Measurements from ENCODE around the gene MMAB. TPM values are rescaled to one million over a fixed set of nuclear protein-coding genes. Genes with fewer than 3 reads are reported as not detected.

Gene MMAB
- total and polyA plus RNA-seq, 2 donors = 28.7 to 30.7 TPM

GRCh38 chr12:109560867-109561710 is 12.2 kb downstream of the MMAB start:
- Histone ChIP-seq H3K36me3 (ENCODE audit: control insufficient read depth in 2 of 2, insufficient read depth in 2 of 2, low read length in 1 of 2) (peaks cover 7 to 18% of the 10 kb centered on the region in 2 donors), H3K4me3 (ENCODE audit: low read length in 2 of 2) (no peak overlapping the region), H3K27ac (ENCODE audit: low read depth in 1 of 2, low read length in 1 of 2) (no peak overlapping the region), H3K9me3 (ENCODE audit: control insufficient read depth in 2 of 2, insufficient read depth in 1 of 2, low read length in 1 of 2) (peaks cover 0 to 4% of the 10 kb centered on the region in 2 donors), H3K27me3 (ENCODE audit: control insufficient read depth in 2 of 2, insufficient read depth in 1 of 2, low read length in 1 of 2) (no peaks in the 10 kb centered on the region), H3K4me1 (ENCODE audit: control insufficient read depth in 2 of 2, insufficient read depth in 2 of 2, low read length in 2 of 2) (no peaks in the 10 kb centered on the region)
- WGBS = 90% methylated on average over 30 of the region's 30 CpGs
- DNase-seq (ENCODE audit: low read depth in 6 of 9, low spot score in 9 of 9) = no peak

GRCh38 chr12:109559601-109560000 is 13.7 kb downstream of the MMAB start:
- H3K4me1 ChIP-seq (ENCODE audit: control insufficient read depth in 2 of 2, insufficient read depth in 2 of 2, low read length in 2 of 2) = no peaks in the 10 kb centered on the region
- WGBS = 97% methylated on average over 10 of the region's 10 CpGs
- no peak overlapping the region for H3K27ac ChIP-seq (ENCODE audit: low read depth in 1 of 2, low read length in 1 of 2)
- no peaks in the 10 kb centered on the region for H3K27me3 ChIP-seq (ENCODE audit: control insufficient read depth in 2 of 2, insufficient read depth in 1 of 2, low read length in 1 of 2)
- H3K36me3 ChIP-seq (ENCODE audit: control insufficient read depth in 2 of 2, insufficient read depth in 2 of 2, low read length in 1 of 2) = peaks cover 1 to 15% of the 10 kb centered on the region in 2 donors
- no peak overlapping the region for H3K4me3 ChIP-seq (ENCODE audit: low read length in 2 of 2)
- peaks cover 0 to 4% of the 10 kb centered on the region in 2 donors for H3K9me3 ChIP-seq (ENCODE audit: control insufficient read depth in 2 of 2, insufficient read depth in 1 of 2, low read length in 1 of 2)
- DNase-seq (ENCODE audit: low read depth in 6 of 9, low spot score in 9 of 9) = no peak

GRCh38 chr12:109559200-109559505 is 14.2 kb downstream of the MMAB start:
- Histone ChIP-seq H3K9me3 (ENCODE audit: control insufficient read depth in 2 of 2, insufficient read depth in 1 of 2, low read length in 1 of 2) (peaks cover 0 to 4% of the 10 kb centered on the region in 2 donors), H3K27ac (ENCODE audit: low read depth in 1 of 2, low read length in 1 of 2) (no peak overlapping the region), H3K27me3 (ENCODE audit: control insufficient read depth in 2 of 2, insufficient read depth in 1 of 2, low read length in 1 of 2) (no peaks in the 10 kb centered on the region), H3K36me3 (ENCODE audit: control insufficient read depth in 2 of 2, insufficient read depth in 2 of 2, low read length in 1 of 2) (peaks cover 0 to 15% of the 10 kb centered on the region in 2 donors), H3K4me3 (ENCODE audit: low read length in 2 of 2) (no peak overlapping the region), H3K4me1 (ENCODE audit: control insufficient read depth in 2 of 2, insufficient read depth in 2 of 2, low read length in 2 of 2) (no peaks in the 10 kb centered on the region)
- no peak for DNase-seq (ENCODE audit: low read depth in 6 of 9, low spot score in 9 of 9)
- WGBS = 86% methylated on average over 6 of the region's 6 CpGs

- no peak overlapping the region for H3K27ac ChIP-seq (ENCODE audit: low read depth in 1 of 2, low read length in 1 of 2)
- WGBS = 92% methylated on average over 25 of the region's 25 CpGs
- H3K9me3 ChIP-seq (ENCODE audit: control insufficient read depth in 2 of 2, insufficient read depth in 1 of 2, low read length in 1 of 2) = peaks cover 0 to 4% of the 10 kb centered on the region in 2 donors
Observed at GRCh38 chr12:109558374-109559199, 14.7 kb downstream of the MMAB start.

GRCh38 chr12:109557805-109558204 is 15.5 kb downstream of the MMAB start:
- 93% methylated on average over 12 of the region's 12 CpGs for WGBS
- H3K36me3 ChIP-seq (ENCODE audit: control insufficient read depth in 2 of 2, insufficient read depth in 2 of 2, low read length in 1 of 2) = peaks cover 0 to 4% of the 10 kb centered on the region in 2 donors
- H3K4me1 ChIP-seq (ENCODE audit: control insufficient read depth in 2 of 2, insufficient read depth in 2 of 2, low read length in 2 of 2) = no peaks in the 10 kb centered on the region
- peaks cover 0 to 4% of the 10 kb centered on the region in 2 donors for H3K9me3 ChIP-seq (ENCODE audit: control insufficient read depth in 2 of 2, insufficient read depth in 1 of 2, low read length in 1 of 2)
- no peak overlapping the region for H3K4me3 ChIP-seq (ENCODE audit: low read length in 2 of 2)
- H3K27me3 ChIP-seq (ENCODE audit: control insufficient read depth in 2 of 2, insufficient read depth in 1 of 2, low read length in 1 of 2) = peaks cover 0 to 5% of the 10 kb centered on the region in 2 donors
- H3K27ac ChIP-seq (ENCODE audit: low read depth in 1 of 2, low read length in 1 of 2) = no peak overlapping the region
- DNase-seq (ENCODE audit: low read depth in 6 of 9, low spot score in 9 of 9) = no peak

More at GRCh38 chr12:109558374-109559199, 14.7 kb downstream of the MMAB start:
- H3K36me3 ChIP-seq (ENCODE audit: control insufficient read depth in 2 of 2, insufficient read depth in 2 of 2, low read length in 1 of 2) = peaks cover 0 to 12% of the 10 kb centered on the region in 2 donors
- no peaks in the 10 kb centered on the region for H3K4me1 ChIP-seq (ENCODE audit: control insufficient read depth in 2 of 2, insufficient read depth in 2 of 2, low read length in 2 of 2)
- no peak overlapping the region for H3K4me3 ChIP-seq (ENCODE audit: low read length in 2 of 2)
- H3K27me3 ChIP-seq (ENCODE audit: control insufficient read depth in 2 of 2, insufficient read depth in 1 of 2, low read length in 1 of 2) = peaks cover 0 to 5% of the 10 kb centered on the region in 2 donors
- DNase-seq (ENCODE audit: low read depth in 6 of 9, low spot score in 9 of 9) = no peak

- 98% methylated on average over 10 of the region's 10 CpGs for WGBS
- Histone ChIP-seq H3K36me3 (ENCODE audit: control insufficient read depth in 2 of 2, insufficient read depth in 2 of 2, low read length in 1 of 2) (no peaks in the 10 kb centered on the region), H3K4me3 (ENCODE audit: low read length in 2 of 2) (no peak overlapping the region), H3K27ac (ENCODE audit: low read depth in 1 of 2, low read length in 1 of 2) (no peak overlapping the region), H3K9me3 (ENCODE audit: control insufficient read depth in 2 of 2, insufficient read depth in 1 of 2, low read length in 1 of 2) (peaks cover 0 to 4% of the 10 kb centered on the region in 2 donors), H3K27me3 (ENCODE audit: control insufficient read depth in 2 of 2, insufficient read depth in 1 of 2, low read length in 1 of 2) (peaks cover 0 to 5% of the 10 kb centered on the region in 2 donors), H3K4me1 (ENCODE audit: control insufficient read depth in 2 of 2, insufficient read depth in 2 of 2, low read length in 2 of 2) (no peaks in the 10 kb centered on the region)
- no peak for DNase-seq (ENCODE audit: low read depth in 6 of 9, low spot score in 9 of 9)
Observed at GRCh38 chr12:109557200-109557599, 16.1 kb downstream of the MMAB start.

GRCh38 chr12:109555431-109556315 is 17.6 kb downstream of the MMAB start:
- Histone ChIP-seq H3K27ac (ENCODE audit: low read depth in 1 of 2, low read length in 1 of 2) (no peak overlapping the region), H3K4me3 (ENCODE audit: low read length in 2 of 2) (no peak overlapping the region), H3K36me3 (ENCODE audit: control insufficient read depth in 2 of 2, insufficient read depth in 2 of 2, low read length in 1 of 2) (no peaks in the 10 kb centered on the region), H3K4me1 (ENCODE audit: control insufficient read depth in 2 of 2, insufficient read depth in 2 of 2, low read length in 2 of 2) (no peaks in the 10 kb centered on the region), H3K9me3 (ENCODE audit: control insufficient read depth in 2 of 2, insufficient read depth in 1 of 2, low read length in 1 of 2) (no peaks in the 10 kb centered on the region), H3K27me3 (ENCODE audit: control insufficient read depth in 2 of 2, insufficient read depth in 1 of 2, low read length in 1 of 2) (peaks cover 0 to 7% of the 10 kb centered on the region in 2 donors)
- no peak for DNase-seq (ENCODE audit: low read depth in 6 of 9, low spot score in 9 of 9)
- 92% methylated on average over 18 of the region's 18 CpGs for WGBS

GRCh38 chr12:109554761-109555160 is 18.5 kb downstream of the MMAB start:
- Histone ChIP-seq H3K27ac (ENCODE audit: low read depth in 1 of 2, low read length in 1 of 2) (no peak overlapping the region), H3K27me3 (ENCODE audit: control insufficient read depth in 2 of 2, insufficient read depth in 1 of 2, low read length in 1 of 2) (peaks cover 0 to 14% of the 10 kb centered on the region in 2 donors), H3K4me1 (ENCODE audit: control insufficient read depth in 2 of 2, insufficient read depth in 2 of 2, low read length in 2 of 2) (no peaks in the 10 kb centered on the region), H3K9me3 (ENCODE audit: control insufficient read depth in 2 of 2, insufficient read depth in 1 of 2, low read length in 1 of 2) (no peaks in the 10 kb centered on the region), H3K4me3 (ENCODE audit: low read length in 2 of 2) (no peak overlapping the region), H3K36me3 (ENCODE audit: control insufficient read depth in 2 of 2, insufficient read depth in 2 of 2, low read length in 1 of 2) (no peaks in the 10 kb centered on the region)
- no peak for DNase-seq (ENCODE audit: low read depth in 6 of 9, low spot score in 9 of 9)
- WGBS = 83% methylated on average over 6 of the region's 6 CpGs

All from thymus (tissue), 11 donors.